ENCODE measurements around the gene CASQ2. TPM values are rescaled to one million over a fixed set of nuclear protein-coding genes. Genes with fewer than 3 reads are reported as not detected.

The CASQ2 gene
- total and polyA plus RNA-seq, 9 of the 15 experiments (the other 6 are each of a cell fraction or from before 2014, with no cell fraction given) = not detected

GRCh38 chr1:115656461-115657077, 111.9 kb downstream of the CASQ2 start:
- 73% methylated on average over 5 of the region's 5 CpGs for WGBS (ENCODE audit: insufficient coverage, low coverage, missing lambda C conversion rate)
- BruUV-seq (replicated peaks) = no TSS peak
- DNase-seq (ENCODE audit: extremely low read depth in 1 of 4, low spot score in 3 of 4) (no peak), FAIRE-seq (no peak), ATAC-seq (no peak)
- H3K27me3 ChIP-seq (ENCODE audit: control insufficient read depth in 2 of 2, insufficient read depth in 2 of 2, low read length in 2 of 2) = no peaks in the 10 kb centered on the region
- peaks cover 49% of the 10 kb centered on the region for H3K79me2 ChIP-seq (ENCODE audit: control insufficient read depth, insufficient read depth, low read length)
- in situ Hi-C loops (cut with MboI) = no loop called here
- H3K9me1 ChIP-seq (ENCODE audit: control insufficient read depth, insufficient read depth, low read length) = no peaks in the 10 kb centered on the region
- H3K4me3 ChIP-seq = no peak overlapping the region
- H3K4me2 ChIP-seq (ENCODE audit: insufficient read depth, low read length) = no peak overlapping the region
- H3K36me3 ChIP-seq (ENCODE audit: control insufficient read depth, insufficient read depth, low read length) = peaks cover 82% of the 10 kb centered on the region
- H3K27ac ChIP-seq (ENCODE audit: extremely low read depth, low read depth, low read length) = no peak overlapping the region
- peaks cover 22 to 25% of the 10 kb centered on the region in 2 experiments for H3K4me1 ChIP-seq (replicated peaks in 1 of 2; ENCODE audit: control insufficient read depth in 2 of 2, insufficient read depth in 2 of 2, low read length in 2 of 2)
- POLR2A ChIA-PET = interaction anchor here (0.6 to 3.1 kb wide), 4 partner anchors 10 to 697 kb away, joined by 3 to 12 read pairs (median 3); no protein-coding TSS in a partner anchor
- no peak overlapping the region for H2AFZ ChIP-seq (ENCODE audit: low read depth, low read length)
- TF ChIP-seq MNT (conservative IDR thresholded peaks at IDR 0.05) (no peak), THRA (IDR thresholded peaks at IDR 0.05) (no peak)
- intact Hi-C loops (cut with micrococcal nuclease) = no loop called here
- no peak overlapping the region for H3K9ac ChIP-seq (ENCODE audit: insufficient read depth in 1 of 2, low read depth in 2 of 2, low read length in 2 of 2)
- no peaks in the 10 kb centered on the region for H4K20me1 ChIP-seq (replicated peaks; ENCODE audit: control insufficient read depth, insufficient read depth, low read length)
- H3K9me3 ChIP-seq (replicated peaks; ENCODE audit: control insufficient read depth, insufficient read depth, low read depth, low read length) = no peaks in the 10 kb centered on the region
- CTCF ChIA-PET (ENCODE audit: low intra/inter-chr PET ratio) = interaction anchor here (0.7 kb wide), 1 partner anchor 51 kb away, joined by 3 read pairs; no protein-coding TSS in a partner anchor

Measured in K562 (cell line).